ENCODE results near the gene POU1F1.
"Not testable (repeated sequence)": the region's sequence is repeated elsewhere in the genome, so short reads cannot be mapped to it uniquely, and the experiment has no call there.

DNA sequence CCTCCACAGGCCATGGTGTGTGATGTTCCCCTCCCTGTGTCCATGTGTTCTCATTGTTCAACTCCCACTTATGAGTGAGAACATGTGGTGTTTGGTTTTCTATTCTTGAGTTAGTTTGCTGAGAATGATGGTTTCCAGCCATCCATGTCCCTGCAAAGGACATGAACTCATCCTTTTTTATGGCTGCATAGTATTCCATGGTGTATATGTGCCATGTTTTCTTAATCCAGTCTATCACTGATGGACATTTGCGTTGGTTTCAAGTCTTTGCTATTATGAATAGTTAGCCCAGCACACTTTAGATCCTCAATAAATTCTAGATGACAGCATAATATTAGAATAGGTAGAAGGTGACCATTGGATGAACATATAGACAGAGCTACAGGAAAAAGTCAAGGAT is 28.6 kb upstream of the POU1F1 start:
- not testable (repeated sequence) for TF ChIP-seq CTCF (conservative IDR thresholded peaks at IDR 0.05 in 1 of 2, IDR thresholded peaks at IDR 0.05 in 1 of 2; ENCODE audit: low read depth in 1 of 2, low read length in 2 of 2); EZH2 (IDR thresholded peaks at IDR 0.05; ENCODE audit: low read length, missing control alignments)

Measured in fibroblast of lung (primary cell).